GM12878 (cell line): ENCODE data around the gene ST3GAL5. TPM values are rescaled to one million over a fixed set of nuclear protein-coding genes. Genes with fewer than 3 reads are reported as not detected.

ENCODE experiments used
- ATAC-seq: fragments of 200-7000 bp; cut with Tn5 transposase; 3 replicates; pipeline ENCODE4 v1.9.1; 2020; ENCODE audit warnings: mild to moderate bottlenecking, moderate library complexity
- BruUV-seq: library from RNA; stranded (reverse); fragments of 400-500 nt; replicated peaks from 2 replicates; lab custom pipeline; 2021; lab: Mats Ljungman, UMichigan
- CTCF ChIA-PET: fragments of 300-600 bp; sonication (Branson Sonifier 250); formaldehyde crosslinking; extraction: SDS; loops from one replicate; lab custom pipeline; 2021; ENCODE audit warnings: inconsistent platforms; lab: Yijun Ruan, JAX
- POLR2A ChIA-PET: fragments of 350-600 bp; formaldehyde crosslinking; extraction: SDS; loops from one replicate; lab custom pipeline; 2021; ENCODE audit warnings: inconsistent platforms; lab: Charles Lee
- RAD21 ChIA-PET: fragments of 300-600 bp; sonication (Branson Sonifier 250); formaldehyde crosslinking; loops from one replicate; lab custom pipeline; 2023; ENCODE audit warnings: antibody characterized with exemption; ENCODE audit not compliant: unreplicated experiment; lab: Charles Lee
- SMC1A ChIA-PET: fragments of 300-600 bp; sonication (Branson Sonifier 250); formaldehyde crosslinking; loops from one replicate; lab custom pipeline; 2023; ENCODE audit not compliant: unreplicated experiment, uncharacterized antibody; lab: Charles Lee
- DNase-seq: peaks from one replicate; pipeline ENCODE4 v3.0.0-alpha.2; 2011; ENCODE audit warnings: low read depth, low spot score
- FAIRE-seq: peaks from 3 replicates; lab custom pipeline; 2011; peaks lifted over from hg19 to GRCh38; lab: Jason Lieb, UNC
- H2AFZ ChIP-seq: 2 replicates; pipeline ENCODE4 v1.6.0; 2011; ENCODE audit warnings: low read depth, low read length, control low read depth; ENCODE audit not compliant: control insufficient read depth
- H3K27ac ChIP-seq: 2 replicates; pipeline ENCODE4 v1.5.1; 2011; ENCODE audit warnings: control low read depth; ENCODE audit not compliant: control insufficient read depth, insufficient read depth
- H3K27me3 ChIP-seq, 2 experiments: replicated peaks in 1 of 2; 2 replicates each; pipeline versions ENCODE4 v1.6.0 to v1.6.1; 2011; ENCODE audit warnings: low read length in 1 of 2; ENCODE audit not compliant: control insufficient read depth in 2 of 2, insufficient read depth in 2 of 2
- H3K36me3 ChIP-seq, 2 experiments: 2 replicates each; pipeline ENCODE4 v1.5.1; 2011; ENCODE audit warnings: low read length in 1 of 2; ENCODE audit not compliant: control insufficient read depth in 2 of 2, insufficient read depth in 2 of 2
- H3K4me1 ChIP-seq: 2 replicates; pipeline ENCODE4 v1.6.1; 2011; ENCODE audit warnings: mild to moderate bottlenecking, low read length, moderate library complexity, mixed read lengths; ENCODE audit not compliant: control insufficient read depth, insufficient read depth
- H3K4me2 ChIP-seq: 2 replicates; pipeline ENCODE4 v1.6.0; 2011; ENCODE audit warnings: control low read depth; ENCODE audit not compliant: control insufficient read depth, insufficient read depth
- H3K4me3 ChIP-seq: fragments of 200-600 bp; sonication (generic); 2 replicates; pipeline ENCODE4 v1.5.1; 2016
- H3K79me2 ChIP-seq: 2 replicates; pipeline ENCODE4 v1.6.0; 2011; ENCODE audit warnings: low read length; ENCODE audit not compliant: control insufficient read depth, insufficient read depth
- H3K9ac ChIP-seq: 2 replicates; pipeline ENCODE4 v1.8.0; 2011; ENCODE audit warnings: low read length, control low read depth, mixed read lengths; ENCODE audit not compliant: control insufficient read depth, insufficient read depth
- H3K9me3 ChIP-seq: replicated peaks from 3 replicates; pipeline ENCODE4 v1.5.1; 2011; ENCODE audit warnings: mild to moderate bottlenecking, low read length; ENCODE audit not compliant: control insufficient read depth, insufficient read depth
- H4K20me1 ChIP-seq: 2 replicates; pipeline ENCODE4 v1.6.0; 2011; ENCODE audit not compliant: control insufficient read depth, insufficient read depth
- CBX3 ChIP-seq: fragments of 200-600 bp; sonication (generic); IDR thresholded peaks from 2 replicates; pipeline ENCODE4 v1.6.1; 2016; ENCODE audit warnings: low read depth, borderline replicate concordance
- HSF1 ChIP-seq: fragments of 150-350 bp; IDR thresholded peaks from 2 replicates; pipeline ENCODE4 v1.6.1; 2014; ENCODE audit warnings: mild to moderate bottlenecking, low read depth, low read length
- IRF3 ChIP-seq: fragments of 450-650 bp; IDR thresholded peaks from 2 replicates; pipeline ENCODE4 v1.6.1; 2014; ENCODE audit warnings: mild to moderate bottlenecking
- MTA3 ChIP-seq: IDR thresholded peaks from 2 replicates; pipeline ENCODE4 v1.6.1; 2012; ENCODE audit warnings: low read length, inconsistent platforms, borderline replicate concordance
- NFXL1 ChIP-seq: fragments of 450-650 bp; IDR thresholded peaks from 2 replicates; pipeline ENCODE4 v1.6.1; 2017; ENCODE audit warnings: antibody characterized with exemption, mild to moderate bottlenecking, borderline replicate concordance
- RAD21 ChIP-seq: IDR thresholded peaks from 2 replicates; pipeline ENCODE4 v1.6.1; 2011; ENCODE audit warnings: mild to moderate bottlenecking, low read depth, low read length, moderate library complexity; ENCODE audit not compliant: insufficient read depth
- RCOR1 ChIP-seq: conservative IDR thresholded peaks from 2 replicates; pipeline ENCODE4 v1.6.1; 2012; ENCODE audit warnings: low read depth, low read length, improper control_type of control experiment
- SPI1 ChIP-seq: IDR thresholded peaks from 2 replicates; pipeline ENCODE4 v1.6.1; 2011; ENCODE audit warnings: low read depth, mild to moderate bottlenecking, low read length, moderate library complexity, borderline replicate concordance; ENCODE audit not compliant: insufficient read depth
- STAT1 ChIP-seq: fragments of 450-650 bp; conservative IDR thresholded peaks from 2 replicates; pipeline ENCODE4 v1.6.1; 2014; ENCODE audit warnings: antibody characterized with exemption, mild to moderate bottlenecking
- ZNF217 ChIP-seq: fragments of 450-650 bp; IDR thresholded peaks from 2 replicates; pipeline ENCODE4 v1.6.1; 2017; ENCODE audit warnings: antibody characterized with exemption, mild to moderate bottlenecking
- WGBS: methylation state at CpG from one replicate; pipeline ENCODE4 v1.1.6; 2016; ENCODE audit warnings: low lambda C conversion rate; ENCODE audit not compliant: insufficient replicate concordance, insufficient coverage; ENCODE audit errors: missing lambda C conversion rate; 5-methylcytosine and 5-hydroxymethylcytosine counted together
- in situ Hi-C: fragments of 300-500 bp; cut with MboI; formaldehyde crosslinking; loops from 9 replicates; pipeline ENCODE4 v1.14.3; 2018; ENCODE audit warnings: mixed read lengths
- intact Hi-C: fragments of 100-400 bp; cut with micrococcal nuclease; formaldehyde crosslinking; loops from one replicate; pipeline ENCODE4 v1.14.2; 2022; ENCODE audit not compliant: unreplicated experiment
- polyA plus RNA-seq, 11 experiments: library from polyadenylated mRNA; depleted of rRNA in 4 of 11; unstranded in 6 of 11; stranded (reverse) in 5 of 11; fragments of >200 nt; fragmentation: Nextera tagmentation in 4 of 11; fragmentation: Illumina TruSeq in 1 of 11; extraction: Ambion mirVana in 4 of 11; extraction: Trizol in 1 of 11; gene quantifications; 1 replicate in 1 of 11; 2 replicates in 10 of 11; pipeline versions ENCODE4 v1.2.1 to v1.2.3, GENCODE V29; 2011 to 2016; ENCODE audit warnings: inconsistent platforms in 2 of 11, missing spikeins in 2 of 11, low read depth in 1 of 11
- total RNA-seq, 4 experiments: library from RNA; depleted of rRNA in 3 of 4; stranded (reverse); fragments of >200 nt in 3 of 4; fragmentation: Illumina TruSeq in 1 of 4; extraction: Trizol in 1 of 4; gene quantifications; 2 replicates each; pipeline versions ENCODE4 v1.2.1 to v1.2.3, GENCODE V29; 2013 to 2021

ST3GAL5 gene
- total and polyA plus RNA-seq, 10 of the 15 experiments (the other 5 are each of a cell fraction or from before 2014, with no cell fraction given) = 5.2 to 60.9 (median 10.2) TPM

DNA sequence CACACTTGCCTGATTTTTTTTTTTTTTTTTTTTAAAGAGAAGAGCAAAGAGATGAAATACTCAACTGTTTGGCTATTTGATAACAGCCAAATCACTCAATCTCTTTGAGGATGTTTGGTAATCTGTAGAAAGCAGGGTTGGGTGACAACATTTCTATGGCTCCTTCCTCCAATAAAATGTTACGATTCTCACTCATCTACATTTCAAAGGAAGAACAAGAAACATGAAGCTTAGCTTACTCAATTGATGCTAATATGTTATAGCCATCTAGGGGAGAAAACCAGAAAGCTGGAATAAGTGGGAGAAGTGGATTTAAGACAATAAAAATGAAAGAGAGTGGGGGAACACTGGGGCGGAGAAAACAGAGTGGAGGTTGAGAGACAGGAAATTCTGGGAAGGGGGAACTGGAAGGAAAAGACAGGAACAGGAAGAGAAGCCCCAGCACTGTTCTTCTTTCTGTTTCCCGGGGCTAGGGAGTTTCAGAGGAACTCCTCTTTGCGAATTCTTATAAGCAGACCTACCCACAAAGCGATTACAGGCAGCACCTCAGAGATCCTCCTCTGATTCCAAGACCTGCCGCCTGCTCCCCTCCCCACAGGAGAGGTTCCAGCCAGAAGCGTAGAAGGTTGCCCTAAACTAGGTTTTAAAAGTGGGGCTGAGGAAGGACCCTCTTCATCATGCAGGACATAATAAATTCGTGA, 13.3 kb downstream of the ST3GAL5 start:
- no peak overlapping the region for H3K4me2 ChIP-seq
- ChIA-PET CTCF (interaction anchor here (0.6 to 1.5 kb wide), 2 partner anchors 11 to 327 kb away, joined by 3 to 4 read pairs; no protein-coding TSS in a partner anchor), RAD21 (no interaction called here), SMC1A (interaction anchor here (0.6 to 1.8 kb wide), 4 partner anchors 9 to 53 kb away, joined by 3 to 11 read pairs (median 4); no protein-coding TSS in a partner anchor), POLR2A (interaction anchor here (0.6 to 1.0 kb wide), 5 partner anchors 11 to 209 kb away, joined by 3 to 9 read pairs (median 3); no protein-coding TSS in a partner anchor)
- FAIRE-seq (no peak), ATAC-seq (no peak), DNase-seq (no peak)
- no peak overlapping the region for H2AFZ ChIP-seq
- TF ChIP-seq CBX3 (no peak), STAT1 (no peak), RCOR1 (no peak), SPI1 (no peak), HSF1 (no peak), IRF3 (no peak), RAD21 (no peak), NFXL1 (no peak), MTA3 (no peak), ZNF217 (no peak)
- 43% methylated on average over 8 of the region's 8 CpGs for WGBS
- no TSS peak for BruUV-seq
- H3K27ac ChIP-seq = no peak overlapping the region
- in situ Hi-C loops = no loop called here
- no peaks in the 10 kb centered on the region; a peak in 1 of 4 replicates for H3K36me3 ChIP-seq
- peaks cover 0 to 4% of the 10 kb centered on the region in 2 experiments; a peak in 1 of 4 replicates for H3K27me3 ChIP-seq
- H3K9me3 ChIP-seq = no peaks in the 10 kb centered on the region
- intact Hi-C loops = no loop called here
- no peak overlapping the region for H3K9ac ChIP-seq
- H4K20me1 ChIP-seq = no peaks in the 10 kb centered on the region
- no peak overlapping the region for H3K4me3 ChIP-seq
- no peaks in the 10 kb centered on the region for H3K4me1 ChIP-seq
- H3K79me2 ChIP-seq = no peaks in the 10 kb centered on the region
